Glutamatergic neuron (in vitro differentiated cells): ENCODE data around the gene CTXND1. TPM values are rescaled to one million over a fixed set of nuclear protein-coding genes. Genes with fewer than 3 reads are reported as not detected.

Experiments
- DNase-seq: peaks from one replicate; pipeline ENCODE4 v3.0.0; 2022
- H3K27ac Mint-ChIP-seq: one replicate; pipeline ENCODE4 v1.8.0; 2020; ENCODE audit warnings: mild to moderate bottlenecking, mixed read lengths, inconsistent platforms; ENCODE audit not compliant: unreplicated experiment
- H3K27me3 Mint-ChIP-seq: one replicate; pipeline ENCODE4 v1.8.0; 2020; ENCODE audit warnings: mild to moderate bottlenecking, moderate library complexity, mixed read lengths, inconsistent platforms; ENCODE audit not compliant: unreplicated experiment
- H3K36me3 Mint-ChIP-seq: one replicate; pipeline ENCODE4 v1.8.0; 2020; ENCODE audit warnings: mild to moderate bottlenecking, mixed read lengths, inconsistent platforms; ENCODE audit not compliant: unreplicated experiment
- H3K4me1 Mint-ChIP-seq: one replicate; pipeline ENCODE4 v1.8.0; 2020; ENCODE audit warnings: mild to moderate bottlenecking, low read depth, mixed read lengths, inconsistent platforms; ENCODE audit not compliant: unreplicated experiment
- H3K4me3 Mint-ChIP-seq: one replicate; pipeline ENCODE4 v1.8.0; 2020; ENCODE audit warnings: mild to moderate bottlenecking, mixed read lengths, inconsistent platforms; ENCODE audit not compliant: unreplicated experiment
- H3K9me3 Mint-ChIP-seq: one replicate; pipeline ENCODE4 v1.8.0; 2020; ENCODE audit warnings: mild to moderate bottlenecking, moderate library complexity, mixed read lengths, inconsistent platforms; ENCODE audit not compliant: unreplicated experiment
- total RNA-seq: library from RNA; stranded (reverse); fragmentation: NEBNext Ultra II Directional; extraction: Animal tissue kit (Norgen Biotek cat#: 25700); gene quantifications from one replicate; pipeline ENCODE4 v1.2.1, GENCODE V29; 2021; ENCODE audit not compliant: unreplicated experiment
- TF ChIP-seq, protein P1 (sequence below): fragments of 200-600 bp; sonication (generic); IDR thresholded peaks from one replicate; pipeline ENCODE4 v1.5.0; 2021; ENCODE audit not compliant: partially characterized antibody, unreplicated experiment

Gene CTXND1
- total RNA-seq, 1 donor from 2014 or later: 0.39 TPM

DNA sequence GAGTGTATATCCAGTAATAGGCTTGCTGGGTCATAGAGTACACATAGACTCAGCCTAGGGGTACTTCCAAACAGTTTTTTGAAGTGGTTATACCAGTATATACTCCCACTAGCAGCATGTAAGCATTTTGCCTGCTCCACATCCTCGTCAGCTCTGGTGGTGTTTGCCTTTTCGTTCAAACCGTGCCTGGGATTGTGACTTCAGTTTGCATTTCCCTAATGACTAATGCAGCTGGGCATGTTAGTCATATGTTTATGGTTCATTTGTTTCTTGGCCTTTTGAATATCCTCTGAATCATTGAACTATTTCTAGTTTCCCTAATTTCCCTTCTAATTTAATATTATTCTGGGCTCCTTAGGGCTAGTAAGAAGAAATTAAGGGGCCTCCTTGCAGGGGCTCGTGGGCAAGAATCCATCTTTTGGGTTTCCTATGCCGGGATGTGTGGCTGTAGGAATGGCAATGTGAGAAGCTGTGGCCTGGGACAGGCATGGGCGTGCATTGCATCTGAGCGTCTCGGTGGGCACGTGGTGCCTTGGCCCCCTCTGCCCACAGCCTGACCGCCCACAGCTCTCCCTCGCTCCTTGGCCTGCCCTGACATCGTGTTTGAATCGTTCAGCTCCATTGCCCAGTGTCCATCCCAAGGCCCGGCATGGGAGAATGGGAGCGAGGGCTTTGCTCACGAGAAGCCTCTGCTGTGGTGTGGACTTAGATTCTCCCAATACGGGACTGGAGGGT is 72.8 kb downstream of the CTXND1 start:
- peak overlapping the region; percentile 31 for H3K27ac Mint-ChIP-seq
- TF ChIP-seq, protein P1, sequence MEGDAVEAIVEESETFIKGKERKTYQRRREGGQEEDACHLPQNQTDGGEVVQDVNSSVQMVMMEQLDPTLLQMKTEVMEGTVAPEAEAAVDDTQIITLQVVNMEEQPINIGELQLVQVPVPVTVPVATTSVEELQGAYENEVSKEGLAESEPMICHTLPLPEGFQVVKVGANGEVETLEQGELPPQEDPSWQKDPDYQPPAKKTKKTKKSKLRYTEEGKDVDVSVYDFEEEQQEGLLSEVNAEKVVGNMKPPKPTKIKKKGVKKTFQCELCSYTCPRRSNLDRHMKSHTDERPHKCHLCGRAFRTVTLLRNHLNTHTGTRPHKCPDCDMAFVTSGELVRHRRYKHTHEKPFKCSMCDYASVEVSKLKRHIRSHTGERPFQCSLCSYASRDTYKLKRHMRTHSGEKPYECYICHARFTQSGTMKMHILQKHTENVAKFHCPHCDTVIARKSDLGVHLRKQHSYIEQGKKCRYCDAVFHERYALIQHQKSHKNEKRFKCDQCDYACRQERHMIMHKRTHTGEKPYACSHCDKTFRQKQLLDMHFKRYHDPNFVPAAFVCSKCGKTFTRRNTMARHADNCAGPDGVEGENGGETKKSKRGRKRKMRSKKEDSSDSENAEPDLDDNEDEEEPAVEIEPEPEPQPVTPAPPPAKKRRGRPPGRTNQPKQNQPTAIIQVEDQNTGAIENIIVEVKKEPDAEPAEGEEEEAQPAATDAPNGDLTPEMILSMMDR: no peak
- peaks cover 4% of the 10 kb centered on the region for H3K36me3 Mint-ChIP-seq

DNA sequence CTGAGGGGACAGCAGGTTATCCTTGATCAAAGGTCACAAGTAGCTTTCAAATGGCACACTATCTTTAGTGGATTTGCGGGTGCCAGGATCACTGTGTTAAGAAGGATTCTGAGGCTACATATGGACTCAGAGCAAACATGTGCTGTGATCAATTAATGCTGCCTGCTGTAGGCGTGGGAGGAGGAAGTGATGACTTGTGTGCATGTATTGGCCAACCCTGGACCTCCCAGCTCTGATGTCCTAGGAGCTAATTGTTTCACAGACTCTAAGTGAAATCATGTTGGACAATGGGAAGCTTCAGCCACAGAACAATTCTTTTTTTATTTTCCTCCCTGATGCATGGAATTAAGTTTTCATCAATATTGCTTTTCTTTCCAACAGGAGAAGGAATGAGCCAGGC is 74.9 kb downstream of the CTXND1 start:
- no peak overlapping the region for H3K27ac Mint-ChIP-seq
- H3K9me3 Mint-ChIP-seq: peaks cover 2% of the 10 kb centered on the region
- H3K4me3 Mint-ChIP-seq: no peak overlapping the region
- TF ChIP-seq, protein P1: no peak
- peaks cover 9% of the 10 kb centered on the region for H3K4me1 Mint-ChIP-seq
- peaks cover 2% of the 10 kb centered on the region for H3K27me3 Mint-ChIP-seq
- no peak for DNase-seq
- peaks cover 4% of the 10 kb centered on the region for H3K36me3 Mint-ChIP-seq

More for the DNA sequence above, 72.8 kb downstream of the CTXND1 start:
- Mint-ChIP-seq H3K4me3 (no peak overlapping the region), H3K4me1 (peaks cover 17% of the 10 kb centered on the region), H3K27me3 (no peaks in the 10 kb centered on the region), H3K9me3 (peaks cover 2% of the 10 kb centered on the region)
- DNase-seq: no peak

DNA sequence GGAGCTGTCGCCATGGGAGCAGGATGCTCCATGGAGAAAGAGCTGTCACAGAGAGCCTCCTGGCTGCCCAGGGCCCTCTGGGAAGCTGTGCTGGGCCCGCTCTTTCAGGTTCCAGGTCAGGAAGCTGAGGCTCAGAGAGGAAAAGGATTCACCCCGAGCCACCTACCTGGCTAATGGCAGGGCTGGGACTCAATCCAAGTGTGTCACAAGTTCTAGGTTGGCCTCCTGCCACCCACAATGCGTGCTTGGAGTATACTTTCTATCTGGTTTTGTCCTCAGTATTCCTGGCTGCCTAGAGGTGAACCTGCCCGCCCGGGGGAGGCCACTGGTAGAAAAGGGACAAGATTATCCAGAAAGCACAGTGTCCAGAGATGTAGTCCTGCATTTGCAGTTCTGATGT is 75.6 kb downstream of the CTXND1 start:
- Mint-ChIP-seq H3K4me1 (peaks cover 9% of the 10 kb centered on the region), H3K4me3 (no peak overlapping the region), H3K9me3 (peaks cover 4% of the 10 kb centered on the region), H3K27me3 (peaks cover 2% of the 10 kb centered on the region), H3K27ac (no peak overlapping the region), H3K36me3 (peaks cover 4% of the 10 kb centered on the region)
- TF ChIP-seq, protein P1: no peak
- no peak for DNase-seq

DNA sequence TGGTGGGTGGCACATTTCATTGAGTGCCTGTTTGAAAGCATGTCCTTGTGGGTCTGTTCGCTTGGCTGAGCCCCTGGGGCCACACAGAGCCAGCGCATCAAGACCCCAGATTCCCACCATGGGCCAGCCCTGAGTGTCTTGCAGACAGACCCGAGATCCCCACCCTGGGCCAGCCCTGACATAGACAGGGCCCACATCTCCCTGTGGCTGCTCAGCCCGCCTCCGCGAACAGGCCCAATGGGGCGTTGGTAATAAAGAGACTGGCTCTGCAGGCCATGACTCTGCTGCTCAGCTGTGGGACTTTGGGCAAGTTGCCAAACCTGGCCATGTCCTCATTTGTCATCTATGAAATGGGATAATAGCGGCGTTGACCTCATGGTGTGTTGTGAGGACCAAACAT is 76.6 kb downstream of the CTXND1 start:
- Mint-ChIP-seq H3K4me3 (no peak overlapping the region), H3K36me3 (peaks cover 4% of the 10 kb centered on the region), H3K27ac (no peak overlapping the region), H3K27me3 (peaks cover 2% of the 10 kb centered on the region), H3K4me1 (peaks cover 9% of the 10 kb centered on the region), H3K9me3 (peaks cover 4% of the 10 kb centered on the region)
- no peak for DNase-seq
- TF ChIP-seq, protein P1: no peak

DNA sequence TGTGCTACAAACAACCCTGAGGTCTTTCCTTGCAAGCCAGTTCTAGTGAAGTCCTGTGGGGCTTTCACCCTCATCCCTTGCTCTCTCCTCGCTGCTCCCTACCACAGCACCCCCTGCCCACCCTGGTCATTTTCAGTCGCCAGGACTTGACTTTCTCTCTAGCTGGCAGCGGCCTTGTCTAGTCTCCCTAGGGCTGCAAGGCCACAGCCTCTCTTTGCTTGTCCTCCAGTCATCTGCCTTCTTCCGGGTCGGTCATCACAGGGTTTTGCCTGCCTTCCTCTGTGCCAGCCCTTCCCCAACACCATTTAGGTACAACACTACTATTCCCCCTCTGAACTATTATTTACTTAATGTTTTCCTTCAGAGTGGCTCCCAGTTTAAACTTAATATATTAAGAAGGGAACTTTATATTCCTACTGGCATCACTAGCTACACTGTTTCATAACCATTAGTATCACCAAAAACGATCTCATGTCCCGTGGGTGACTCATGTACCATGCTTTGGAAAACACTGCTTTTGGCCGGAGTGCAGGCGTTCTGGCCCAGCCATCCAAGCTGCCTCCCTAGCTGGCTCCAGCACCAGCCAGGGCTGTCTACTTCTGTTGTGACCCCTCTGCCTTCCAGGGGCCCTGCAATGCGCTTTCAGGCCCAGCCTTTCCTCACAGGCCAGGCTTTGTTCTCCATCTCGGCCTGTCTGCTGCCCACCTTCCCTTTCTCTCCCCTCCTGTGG is 77.8 kb downstream of the CTXND1 start:
- no peak overlapping the region for H3K27ac Mint-ChIP-seq
- H3K4me3 Mint-ChIP-seq: no peak overlapping the region
- peaks cover 4% of the 10 kb centered on the region for H3K9me3 Mint-ChIP-seq
- H3K4me1 Mint-ChIP-seq: peaks cover 9% of the 10 kb centered on the region
- H3K36me3 Mint-ChIP-seq: peaks cover 4% of the 10 kb centered on the region
- DNase-seq: no peak
- TF ChIP-seq, protein P1: no peak
- H3K27me3 Mint-ChIP-seq: peaks cover 2% of the 10 kb centered on the region
